Measurements from ENCODE around the gene SEC16B.

- TF ChIP-seq CTCF (IDR thresholded peaks at IDR 0.05; ENCODE audit: insufficient read depth, low read length, poor library complexity, severe bottlenecking) (no peak), EZH2phosphoT487 (conservative IDR thresholded peaks at IDR 0.05; ENCODE audit: low read length) (no peak)
These were observed 43.7 kb downstream of the SEC16B start for GRCh38 chr1:177926201-177926600.

Measured in SU-DHL-6 (cell line).